Liver (tissue), 9 donors: ENCODE results near the gene CCDC141. TPM values are rescaled to one million over a fixed set of nuclear protein-coding genes. Genes with fewer than 3 reads are reported as not detected.

Experiments
- DNase-seq: peaks from one replicate; pipeline ENCODE4 v3.0.0-alpha.2; 2017; ENCODE audit warnings: low spot score
- H3K27ac ChIP-seq, 2 donors: one replicate each; pipeline ENCODE4 v1.7.0; 2013; ENCODE audit warnings: inconsistent platforms in 2 of 2, low read length in 2 of 2, control low read depth in 1 of 2, low read depth in 1 of 2, mild to moderate bottlenecking in 1 of 2
- H3K27me3 ChIP-seq, 4 donors: one replicate each; pipeline versions ENCODE4 v1.6.1 to v1.7.0; 2013; ENCODE audit warnings: low read length in 3 of 4, inconsistent platforms in 1 of 4, mild to moderate bottlenecking in 1 of 4, moderate library complexity in 1 of 4; ENCODE audit not compliant: control insufficient read depth in 4 of 4, insufficient read depth in 4 of 4
- H3K36me3 ChIP-seq, 4 donors: one replicate each; pipeline versions ENCODE4 v1.6.1 to v1.7.0; 2013; ENCODE audit warnings: low read length in 3 of 4, mild to moderate bottlenecking in 3 of 4, low read depth in 1 of 4, moderate library complexity in 1 of 4; ENCODE audit not compliant: control insufficient read depth in 4 of 4, insufficient read depth in 3 of 4
- H3K4me1 ChIP-seq, 4 donors: one replicate each; pipeline versions ENCODE4 v1.6.1 to v1.7.0; 2013; ENCODE audit warnings: low read length in 3 of 4, mild to moderate bottlenecking in 3 of 4, moderate library complexity in 1 of 4; ENCODE audit not compliant: control insufficient read depth in 4 of 4, insufficient read depth in 4 of 4
- H3K4me3 ChIP-seq, 3 donors: one replicate each; pipeline versions ENCODE4 v1.6.1 to v1.7.0; 2013; ENCODE audit warnings: low read length in 3 of 3, control low read depth in 1 of 3, low read depth in 1 of 3, mild to moderate bottlenecking in 1 of 3
- H3K9ac ChIP-seq, 2 donors: one replicate each; pipeline ENCODE4 v1.7.0; 2013; ENCODE audit warnings: low read length in 2 of 2, mild to moderate bottlenecking in 2 of 2, moderate library complexity in 2 of 2, control low read depth in 1 of 2, low read depth in 1 of 2
- H3K9me3 ChIP-seq, 4 donors: one replicate each; pipeline versions ENCODE4 v1.6.1 to v1.7.0; 2013; ENCODE audit warnings: low read length in 3 of 4; ENCODE audit not compliant: control insufficient read depth in 4 of 4
- EGR1 ChIP-seq, 2 donors: IDR thresholded peaks; 2 replicates each; pipeline ENCODE4 v1.6.1; 2016 to 2018; ENCODE audit warnings: antibody characterized with exemption in 2 of 2, low read depth in 2 of 2
- FOXA1 ChIP-seq: IDR thresholded peaks from 2 replicates; pipeline ENCODE4 v1.6.1; 2016; ENCODE audit warnings: antibody characterized with exemption
- FOXA2 ChIP-seq: IDR thresholded peaks from 2 replicates; pipeline ENCODE4 v1.6.1; 2016; ENCODE audit warnings: antibody characterized with exemption
- GABPA ChIP-seq, 2 donors: IDR thresholded peaks in 1 of 2; conservative IDR thresholded peaks in 1 of 2; 2 replicates each; pipeline ENCODE4 v1.6.1; 2016; ENCODE audit warnings: antibody characterized with exemption in 2 of 2, mild to moderate bottlenecking in 1 of 2, moderate library complexity in 1 of 2
- HNF4A ChIP-seq, 2 donors: conservative IDR thresholded peaks; 2 replicates each; pipeline ENCODE4 v1.6.1; 2016; ENCODE audit warnings: antibody characterized with exemption in 2 of 2, mild to moderate bottlenecking in 2 of 2
- HNF4G ChIP-seq: IDR thresholded peaks from 2 replicates; pipeline ENCODE4 v1.6.1; 2016; ENCODE audit warnings: antibody characterized with exemption
- JUND ChIP-seq, 2 donors: IDR thresholded peaks; 2 replicates each; pipeline ENCODE4 v1.6.1; 2016; ENCODE audit warnings: antibody characterized with exemption in 2 of 2
- NR2F2 ChIP-seq: IDR thresholded peaks from 2 replicates; pipeline ENCODE4 v1.6.1; 2016; ENCODE audit warnings: antibody characterized with exemption
- RAD21 ChIP-seq, 2 donors: IDR thresholded peaks; 2 replicates each; pipeline ENCODE4 v1.6.1; 2016; ENCODE audit warnings: antibody characterized with exemption in 2 of 2, mild to moderate bottlenecking in 2 of 2
- RXRA ChIP-seq, 2 donors: IDR thresholded peaks; 2 replicates each; pipeline ENCODE4 v1.6.1; 2017 to 2018; ENCODE audit warnings: antibody characterized with exemption in 2 of 2, mild to moderate bottlenecking in 1 of 2
- SP1 ChIP-seq: IDR thresholded peaks from 2 replicates; pipeline ENCODE4 v1.6.1; 2018; ENCODE audit warnings: antibody characterized with exemption, mild to moderate bottlenecking
- TAF1 ChIP-seq: conservative IDR thresholded peaks from 2 replicates; pipeline ENCODE4 v1.6.1; 2016; ENCODE audit warnings: antibody characterized with exemption, mild to moderate bottlenecking
- YY1 ChIP-seq: IDR thresholded peaks from 2 replicates; pipeline ENCODE4 v1.6.1; 2016; ENCODE audit warnings: antibody characterized with exemption, mild to moderate bottlenecking
- WGBS: extraction: QIAGEN DNeasy Blood & Tissue Kit; methylation state at CpG from one replicate; pipeline ENCODE4 v1.1.7; 2013; 5-methylcytosine and 5-hydroxymethylcytosine counted together
- polyA plus RNA-seq, 2 donors: library from polyadenylated mRNA; stranded (reverse) in 1 of 2; unstranded in 1 of 2; fragments of 200-250 nt in 1 of 2; fragments of >200 nt in 1 of 2; fragmentation: Nextera tagmentation in 1 of 2; extraction: Ambion mirVana in 1 of 2; gene quantifications; one replicate each; pipeline versions ENCODE4 v1.2.1 to v1.2.3, GENCODE V29; 2013 to 2015
- total RNA-seq, 2 donors: library from RNA; depleted of rRNA; stranded (reverse); fragments of >200 nt; gene quantifications; one replicate each; pipeline ENCODE4 v1.2.3, GENCODE V29; 2014
- TF ChIP-seq, protein P1 (sequence below): IDR thresholded peaks from 2 replicates; pipeline ENCODE4 v1.6.1; 2016; ENCODE audit warnings: antibody characterized with exemption
- TF ChIP-seq, protein P2 (sequence below): IDR thresholded peaks from 2 replicates; pipeline ENCODE4 v1.6.1; 2016; ENCODE audit warnings: antibody characterized with exemption
- TF ChIP-seq, protein P3 (sequence below): IDR thresholded peaks from 2 replicates; pipeline ENCODE4 v1.6.1; 2016; ENCODE audit warnings: antibody characterized with exemption
- TF ChIP-seq, protein P4 (sequence below): fragments of 150-350 bp; IDR thresholded peaks from 2 replicates; pipeline ENCODE4 v1.5.1; 2017; ENCODE audit warnings: improper control_type of control experiment, low read depth, low read length; ENCODE audit not compliant: missing input control
- TF ChIP-seq, protein P5 (sequence below): IDR thresholded peaks from 2 replicates; pipeline ENCODE4 v1.6.1; 2016; ENCODE audit warnings: antibody characterized with exemption, mild to moderate bottlenecking
- donor health status: healthy.
- donor health status: healthy.
- donor health status: healthy.
- donor health status: healthy.
- donor health status: healthy.

CCDC141 gene
- total and polyA plus RNA-seq, 4 donors: 0.05 to 1.0 (median 0.39) TPM

DNA sequence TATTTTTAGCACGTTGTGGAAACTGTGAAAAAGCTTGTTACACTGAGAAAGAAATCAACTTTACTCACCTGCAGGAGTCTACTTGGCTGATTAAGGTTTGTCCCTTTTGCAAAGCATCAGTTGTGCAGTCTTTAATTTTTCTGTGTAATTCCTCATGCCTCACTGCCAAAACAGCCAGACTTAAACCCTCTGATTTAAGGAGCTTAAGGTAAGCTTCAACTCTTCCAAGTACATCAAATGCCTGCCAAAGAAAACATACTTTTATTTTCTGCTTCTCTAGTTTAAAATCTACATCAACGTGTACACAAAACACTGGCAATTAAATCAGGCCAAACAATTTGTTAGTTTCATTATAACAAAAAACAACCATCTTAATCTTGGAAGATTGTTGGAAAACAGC lies 144.7 kb downstream of the CCDC141 start:
- 68% methylated on average over 2 of the region's 2 CpGs for WGBS
- H3K9me3 ChIP-seq: no peaks in the 10 kb centered on the region
- H3K27ac ChIP-seq: no peak overlapping the region
- TF ChIP-seq HNF4A (conservative IDR thresholded peaks at IDR 0.05): no peak
- H3K4me3 ChIP-seq: no peak overlapping the region
- H3K9ac ChIP-seq: no peak overlapping the region
- no peaks in the 10 kb centered on the region for H3K36me3 ChIP-seq
- H3K4me1 ChIP-seq: no peaks in the 10 kb centered on the region
- H3K27me3 ChIP-seq: no peaks in the 10 kb centered on the region
- DNase-seq: no peak

DNA sequence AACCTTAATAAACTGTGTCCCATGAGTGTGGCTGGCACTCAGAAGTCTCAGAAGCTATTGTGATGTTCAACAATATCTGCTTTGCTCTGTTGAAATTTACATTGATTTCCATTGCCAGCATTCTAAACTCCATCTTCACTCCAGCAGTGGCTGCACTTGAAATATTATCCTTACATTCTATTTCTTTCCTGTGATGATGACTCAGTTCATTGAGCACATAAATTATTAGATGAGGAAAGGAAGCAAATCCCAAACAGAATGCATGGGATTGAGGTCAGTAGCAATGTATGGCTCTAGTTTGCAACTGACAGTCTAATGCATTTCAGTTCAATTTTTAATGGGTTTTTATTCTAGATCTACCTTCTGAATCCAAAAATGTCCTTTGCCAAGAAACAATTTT lies 150.3 kb downstream of the CCDC141 start:
- H3K9me3 ChIP-seq: no peaks in the 10 kb centered on the region
- H3K4me3 ChIP-seq: no peak overlapping the region
- no peak overlapping the region for H3K27ac ChIP-seq
- H3K9ac ChIP-seq: no peak overlapping the region
- DNase-seq: no peak
- H3K4me1 ChIP-seq: no peaks in the 10 kb centered on the region
- no peaks in the 10 kb centered on the region for H3K36me3 ChIP-seq
- TF ChIP-seq GABPA (IDR thresholded peaks at IDR 0.05 in 1 of 2, conservative IDR thresholded peaks at IDR 0.05 in 1 of 2): no peak
- TF ChIP-seq, protein P1, sequence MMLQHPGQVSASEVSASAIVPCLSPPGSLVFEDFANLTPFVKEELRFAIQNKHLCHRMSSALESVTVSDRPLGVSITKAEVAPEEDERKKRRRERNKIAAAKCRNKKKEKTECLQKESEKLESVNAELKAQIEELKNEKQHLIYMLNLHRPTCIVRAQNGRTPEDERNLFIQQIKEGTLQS: no peak
- TF ChIP-seq HNF4A (conservative IDR thresholded peaks at IDR 0.05): no peak
- no peak for TF ChIP-seq TAF1
- TF ChIP-seq FOXA1: no peak
- TF ChIP-seq SP1: no peak
- no peak for TF ChIP-seq NR2F2
- TF ChIP-seq, protein P2, sequence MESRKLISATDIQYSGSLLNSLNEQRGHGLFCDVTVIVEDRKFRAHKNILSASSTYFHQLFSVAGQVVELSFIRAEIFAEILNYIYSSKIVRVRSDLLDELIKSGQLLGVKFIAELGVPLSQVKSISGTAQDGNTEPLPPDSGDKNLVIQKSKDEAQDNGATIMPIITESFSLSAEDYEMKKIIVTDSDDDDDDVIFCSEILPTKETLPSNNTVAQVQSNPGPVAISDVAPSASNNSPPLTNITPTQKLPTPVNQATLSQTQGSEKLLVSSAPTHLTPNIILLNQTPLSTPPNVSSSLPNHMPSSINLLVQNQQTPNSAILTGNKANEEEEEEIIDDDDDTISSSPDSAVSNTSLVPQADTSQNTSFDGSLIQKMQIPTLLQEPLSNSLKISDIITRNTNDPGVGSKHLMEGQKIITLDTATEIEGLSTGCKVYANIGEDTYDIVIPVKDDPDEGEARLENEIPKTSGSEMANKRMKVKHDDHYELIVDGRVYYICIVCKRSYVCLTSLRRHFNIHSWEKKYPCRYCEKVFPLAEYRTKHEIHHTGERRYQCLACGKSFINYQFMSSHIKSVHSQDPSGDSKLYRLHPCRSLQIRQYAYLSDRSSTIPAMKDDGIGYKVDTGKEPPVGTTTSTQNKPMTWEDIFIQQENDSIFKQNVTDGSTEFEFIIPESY: no peak
- no peak for TF ChIP-seq FOXA2
- TF ChIP-seq RXRA (IDR thresholded peaks at IDR 0.05): no peak
- TF ChIP-seq JUND (IDR thresholded peaks at IDR 0.05): no peak
- TF ChIP-seq YY1: no peak
- TF ChIP-seq HNF4G: no peak
- TF ChIP-seq, protein P3, sequence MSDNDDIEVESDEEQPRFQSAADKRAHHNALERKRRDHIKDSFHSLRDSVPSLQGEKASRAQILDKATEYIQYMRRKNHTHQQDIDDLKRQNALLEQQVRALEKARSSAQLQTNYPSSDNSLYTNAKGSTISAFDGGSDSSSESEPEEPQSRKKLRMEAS: no peak
- TF ChIP-seq, protein P4, sequence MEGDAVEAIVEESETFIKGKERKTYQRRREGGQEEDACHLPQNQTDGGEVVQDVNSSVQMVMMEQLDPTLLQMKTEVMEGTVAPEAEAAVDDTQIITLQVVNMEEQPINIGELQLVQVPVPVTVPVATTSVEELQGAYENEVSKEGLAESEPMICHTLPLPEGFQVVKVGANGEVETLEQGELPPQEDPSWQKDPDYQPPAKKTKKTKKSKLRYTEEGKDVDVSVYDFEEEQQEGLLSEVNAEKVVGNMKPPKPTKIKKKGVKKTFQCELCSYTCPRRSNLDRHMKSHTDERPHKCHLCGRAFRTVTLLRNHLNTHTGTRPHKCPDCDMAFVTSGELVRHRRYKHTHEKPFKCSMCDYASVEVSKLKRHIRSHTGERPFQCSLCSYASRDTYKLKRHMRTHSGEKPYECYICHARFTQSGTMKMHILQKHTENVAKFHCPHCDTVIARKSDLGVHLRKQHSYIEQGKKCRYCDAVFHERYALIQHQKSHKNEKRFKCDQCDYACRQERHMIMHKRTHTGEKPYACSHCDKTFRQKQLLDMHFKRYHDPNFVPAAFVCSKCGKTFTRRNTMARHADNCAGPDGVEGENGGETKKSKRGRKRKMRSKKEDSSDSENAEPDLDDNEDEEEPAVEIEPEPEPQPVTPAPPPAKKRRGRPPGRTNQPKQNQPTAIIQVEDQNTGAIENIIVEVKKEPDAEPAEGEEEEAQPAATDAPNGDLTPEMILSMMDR: no peak
- H3K27me3 ChIP-seq: no peaks in the 10 kb centered on the region

DNA sequence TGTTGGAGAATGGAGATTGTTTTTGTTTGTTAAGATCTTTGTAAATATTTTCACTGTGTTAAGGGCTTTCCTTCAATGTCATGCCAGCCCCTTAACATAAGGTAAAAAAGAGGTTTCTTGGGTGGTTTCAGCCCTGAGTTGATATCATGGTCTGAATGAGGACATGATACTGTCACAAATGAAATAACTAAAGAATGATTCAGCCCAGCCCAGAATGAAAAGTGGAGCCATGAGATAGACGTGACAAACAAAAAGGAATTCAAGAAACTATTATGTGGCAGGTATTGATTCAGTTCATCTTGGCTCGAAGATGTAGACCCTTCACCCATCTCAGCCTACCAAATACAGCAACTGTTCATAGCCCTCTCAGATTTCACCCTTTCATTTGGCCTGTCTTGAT lies 154.1 kb downstream of the CCDC141 start:
- 74% methylated on average over 2 of the region's 2 CpGs for WGBS
- Histone ChIP-seq H3K27ac (no peak overlapping the region), H3K27me3 (no peaks in the 10 kb centered on the region), H3K9me3 (no peaks in the 10 kb centered on the region), H3K36me3 (no peaks in the 10 kb centered on the region), H3K9ac (no peak overlapping the region), H3K4me1 (no peaks in the 10 kb centered on the region), H3K4me3 (no peak overlapping the region)
- no peak for DNase-seq
- TF ChIP-seq, protein P4: no peak
- TF ChIP-seq, protein P5, sequence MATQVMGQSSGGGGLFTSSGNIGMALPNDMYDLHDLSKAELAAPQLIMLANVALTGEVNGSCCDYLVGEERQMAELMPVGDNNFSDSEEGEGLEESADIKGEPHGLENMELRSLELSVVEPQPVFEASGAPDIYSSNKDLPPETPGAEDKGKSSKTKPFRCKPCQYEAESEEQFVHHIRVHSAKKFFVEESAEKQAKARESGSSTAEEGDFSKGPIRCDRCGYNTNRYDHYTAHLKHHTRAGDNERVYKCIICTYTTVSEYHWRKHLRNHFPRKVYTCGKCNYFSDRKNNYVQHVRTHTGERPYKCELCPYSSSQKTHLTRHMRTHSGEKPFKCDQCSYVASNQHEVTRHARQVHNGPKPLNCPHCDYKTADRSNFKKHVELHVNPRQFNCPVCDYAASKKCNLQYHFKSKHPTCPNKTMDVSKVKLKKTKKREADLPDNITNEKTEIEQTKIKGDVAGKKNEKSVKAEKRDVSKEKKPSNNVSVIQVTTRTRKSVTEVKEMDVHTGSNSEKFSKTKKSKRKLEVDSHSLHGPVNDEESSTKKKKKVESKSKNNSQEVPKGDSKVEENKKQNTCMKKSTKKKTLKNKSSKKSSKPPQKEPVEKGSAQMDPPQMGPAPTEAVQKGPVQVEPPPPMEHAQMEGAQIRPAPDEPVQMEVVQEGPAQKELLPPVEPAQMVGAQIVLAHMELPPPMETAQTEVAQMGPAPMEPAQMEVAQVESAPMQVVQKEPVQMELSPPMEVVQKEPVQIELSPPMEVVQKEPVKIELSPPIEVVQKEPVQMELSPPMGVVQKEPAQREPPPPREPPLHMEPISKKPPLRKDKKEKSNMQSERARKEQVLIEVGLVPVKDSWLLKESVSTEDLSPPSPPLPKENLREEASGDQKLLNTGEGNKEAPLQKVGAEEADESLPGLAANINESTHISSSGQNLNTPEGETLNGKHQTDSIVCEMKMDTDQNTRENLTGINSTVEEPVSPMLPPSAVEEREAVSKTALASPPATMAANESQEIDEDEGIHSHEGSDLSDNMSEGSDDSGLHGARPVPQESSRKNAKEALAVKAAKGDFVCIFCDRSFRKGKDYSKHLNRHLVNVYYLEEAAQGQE: no peak
- TF ChIP-seq YY1 (no peak), FOXA1 (no peak), GABPA (IDR thresholded peaks at IDR 0.05 in 1 of 2, conservative IDR thresholded peaks at IDR 0.05 in 1 of 2) (no peak), SP1 (no peak), HNF4G (no peak), RXRA (IDR thresholded peaks at IDR 0.05) (no peak), RAD21 (IDR thresholded peaks at IDR 0.05) (no peak), EGR1 (IDR thresholded peaks at IDR 0.05; ENCODE audit: low read depth in 2 of 2) (no peak), NR2F2 (no peak), HNF4A (conservative IDR thresholded peaks at IDR 0.05) (no peak), FOXA2 (no peak)
- TF ChIP-seq, protein P3: no peak
